HEK293 (cell line): ENCODE data around the gene RPUSD1.
A peak's percentile ranks its signal among the peaks of the same experiment; 100 is the strongest.

ENCODE experiments used
- GLIS1 ChIP-seq: fragments of 450-650 bp; formaldehyde crosslinking; IDR thresholded peaks from 2 replicates; pipeline ENCODE4 v1.5.1; 2016; ENCODE audit warnings: missing biosample characterization, missing genetic modification characterization
- HOXC10 ChIP-seq: sonication (generic); formaldehyde crosslinking; IDR thresholded peaks from 2 replicates; pipeline ENCODE4 v1.8.1; 2023; ENCODE audit warnings: mild to moderate bottlenecking, missing genetic modification reagents
- KLF16 ChIP-seq: fragments of 450-650 bp; formaldehyde crosslinking; IDR thresholded peaks from 2 replicates; pipeline ENCODE4 v1.5.1; 2017; ENCODE audit warnings: missing biosample characterization, missing genetic modification characterization
- KLF8 ChIP-seq: fragments of 450-650 bp; formaldehyde crosslinking; IDR thresholded peaks from 2 replicates; pipeline ENCODE4 v1.5.1; 2016; ENCODE audit warnings: missing biosample characterization, missing genetic modification characterization
- PRDM10 ChIP-seq: fragments of 450-650 bp; formaldehyde crosslinking; IDR thresholded peaks from 2 replicates; pipeline ENCODE4 v1.5.1; 2016; ENCODE audit warnings: missing biosample characterization, missing genetic modification characterization
- PRDM4 ChIP-seq: fragments of 450-650 bp; formaldehyde crosslinking; IDR thresholded peaks from 2 replicates; pipeline ENCODE4 v1.5.1; 2017; ENCODE audit warnings: missing biosample characterization, missing genetic modification characterization
- SALL2 ChIP-seq: fragments of 450-650 bp; formaldehyde crosslinking; IDR thresholded peaks from 2 replicates; pipeline ENCODE4 v1.5.0; 2017; ENCODE audit warnings: missing biosample characterization, mild to moderate bottlenecking, missing genetic modification characterization, borderline replicate concordance
- SP3 ChIP-seq: fragments of 450-650 bp; formaldehyde crosslinking; IDR thresholded peaks from 2 replicates; pipeline ENCODE4 v1.5.1; 2016; ENCODE audit warnings: missing biosample characterization, missing genetic modification characterization
- TCF7L2 ChIP-seq: IDR thresholded peaks from 2 replicates; pipeline ENCODE4 v1.6.1; 2011; ENCODE audit warnings: low read depth, mild to moderate bottlenecking, inconsistent platforms, low read length, moderate library complexity, borderline replicate concordance
- ZBTB7A ChIP-seq: fragments of 450-650 bp; formaldehyde crosslinking; IDR thresholded peaks from 2 replicates; pipeline ENCODE4 v1.5.1; 2016; ENCODE audit warnings: low read depth, missing biosample characterization, missing genetic modification characterization
- ZFP3 ChIP-seq: fragments of 450-650 bp; formaldehyde crosslinking; IDR thresholded peaks from 2 replicates; pipeline ENCODE4 v1.5.1; 2016; ENCODE audit warnings: low read depth, missing biosample characterization, missing genetic modification characterization
- ZIC2 ChIP-seq: fragments of 450-650 bp; formaldehyde crosslinking; IDR thresholded peaks from 2 replicates; pipeline ENCODE4 v1.5.1; 2016; ENCODE audit warnings: missing biosample characterization, missing genetic modification characterization
- ZNF140 ChIP-seq: fragments of 450-650 bp; formaldehyde crosslinking; IDR thresholded peaks from 2 replicates; pipeline ENCODE4 v1.5.1; 2016; ENCODE audit warnings: missing biosample characterization, missing genetic modification characterization
- ZNF174 ChIP-seq: fragments of 450-650 bp; formaldehyde crosslinking; IDR thresholded peaks from 2 replicates; pipeline ENCODE4 v1.5.0; 2017; ENCODE audit warnings: missing biosample characterization, mild to moderate bottlenecking, missing genetic modification characterization
- ZNF18 ChIP-seq: fragments of 450-650 bp; formaldehyde crosslinking; IDR thresholded peaks from 2 replicates; pipeline ENCODE4 v1.5.1; 2016; ENCODE audit warnings: missing biosample characterization, missing genetic modification characterization
- ZNF223 ChIP-seq: fragments of 450-650 bp; formaldehyde crosslinking; IDR thresholded peaks from 2 replicates; pipeline ENCODE4 v1.5.1; 2016; ENCODE audit warnings: missing biosample characterization, missing genetic modification characterization
- ZNF266 ChIP-seq: fragments of 450-650 bp; formaldehyde crosslinking; IDR thresholded peaks from 2 replicates; pipeline ENCODE4 v1.5.1; 2016; ENCODE audit warnings: missing biosample characterization, missing genetic modification characterization, low read depth
- ZNF274 ChIP-seq, 2 experiments: fragments of 200-500 bp in 1 of 2; fragments of 450-650 bp in 1 of 2; sonication (Bioruptor generic) in 1 of 2; formaldehyde crosslinking in 1 of 2; IDR thresholded peaks; 2 replicates each; pipeline versions ENCODE4 v1.5.1 to v1.6.1; 2014 to 2016; ENCODE audit warnings: borderline replicate concordance in 1 of 2, inconsistent platforms in 1 of 2, low read length in 1 of 2, missing biosample characterization in 1 of 2, missing genetic modification characterization in 1 of 2
- ZNF280D ChIP-seq: fragments of 450-650 bp; formaldehyde crosslinking; IDR thresholded peaks from 2 replicates; pipeline ENCODE4 v1.5.1; 2016; ENCODE audit warnings: missing biosample characterization, missing genetic modification characterization
- ZNF37A ChIP-seq: fragments of 450-650 bp; IDR thresholded peaks from 2 replicates; pipeline ENCODE4 v1.5.1; 2018; ENCODE audit warnings: missing biosample characterization, missing genetic modification characterization
- ZNF394 ChIP-seq: fragments of 450-650 bp; formaldehyde crosslinking; IDR thresholded peaks from 2 replicates; pipeline ENCODE4 v1.5.1; 2016; ENCODE audit warnings: missing biosample characterization, missing genetic modification characterization, mild to moderate bottlenecking, moderate library complexity, borderline replicate concordance
- ZNF561 ChIP-seq: fragments of 450-650 bp; IDR thresholded peaks from 2 replicates; pipeline ENCODE4 v1.5.1; 2018; ENCODE audit warnings: missing biosample characterization, missing genetic modification characterization, borderline replicate concordance
- ZNF626 ChIP-seq: fragments of 450-650 bp; sonication (Bioruptor Pico); formaldehyde crosslinking; IDR thresholded peaks from 2 replicates; pipeline ENCODE4 v1.5.1; 2018; ENCODE audit warnings: missing biosample characterization, missing genetic modification characterization, inconsistent platforms
- ZNF645 ChIP-seq: fragments of 450-650 bp; formaldehyde crosslinking; IDR thresholded peaks from 2 replicates; pipeline ENCODE4; 2016; ENCODE audit warnings: missing biosample characterization, missing genetic modification characterization
- ZNF704 ChIP-seq: fragments of 450-650 bp; formaldehyde crosslinking; IDR thresholded peaks from 2 replicates; pipeline ENCODE4 v1.5.1; 2016; ENCODE audit warnings: missing biosample characterization, missing genetic modification characterization
- ZNF776 ChIP-seq: fragments of 450-650 bp; formaldehyde crosslinking; IDR thresholded peaks from 2 replicates; pipeline ENCODE4 v1.5.0; 2017; ENCODE audit warnings: missing biosample characterization, missing genetic modification characterization, borderline replicate concordance

Gene RPUSD1

GRCh38 chr16:788399-789126 is 382 bp upstream of the RPUSD1 start, which contains the start of gene CHTF18 (continued):
- TF ChIP-seq ZNF394 (tag by site-specific recombination), result no peak
- TF ChIP-seq ZIC2, result peak; percentile 29; the same call in 1 of the 2 replicates
- TF ChIP-seq KLF16 (tag by site-specific recombination), result peak; percentile 85; the same call in 1 of the 2 replicates
- no peak for TF ChIP-seq ZNF626 (tag by site-specific recombination)
- TF ChIP-seq PRDM4 (tag by site-specific recombination), result no peak
- TF ChIP-seq ZNF704 (tag by site-specific recombination), result no peak
- no peak for TF ChIP-seq ZNF274 (IDR thresholded peaks at IDR 0.05; ENCODE audit: low read length)
- no peak for TF ChIP-seq ZNF274 (tag by site-specific recombination; IDR thresholded peaks at IDR 0.05; ENCODE audit: borderline replicate concordance)
- TF ChIP-seq ZNF266 (tag by site-specific recombination), result no peak
- no peak for TF ChIP-seq PRDM10
- no peak for TF ChIP-seq ZNF223 (tag by site-specific recombination)
- TF ChIP-seq ZNF174 (tag by site-specific recombination), result no peak
- no peak for TF ChIP-seq SALL2 (tag by site-specific recombination)
- peak; percentile 46; the same call in 1 of the 2 replicates for TF ChIP-seq ZNF561 (tag by site-specific recombination)
- TF ChIP-seq ZBTB7A (tag by site-specific recombination), result no peak; the same call in 1 of the 2 replicates
- TF ChIP-seq ZNF776, result no peak
- TF ChIP-seq GLIS1 (tag by site-specific recombination), result peak; percentile 42
- no peak for TF ChIP-seq ZNF140 (tag by site-specific recombination)
- no peak for TF ChIP-seq ZNF645 (tag by site-specific recombination)
- TF ChIP-seq HOXC10 (CRISPR knock-in tag), result no peak
- TF ChIP-seq SP3 (tag by site-specific recombination), result peak; percentile 69
- TF ChIP-seq ZNF37A (tag by site-specific recombination), result no peak
- TF ChIP-seq KLF8 (tag by site-specific recombination), result peak; percentile 72; the same call in 1 of the 2 replicates
- TF ChIP-seq ZFP3 (tag by site-specific recombination), result no peak
- no peak for TF ChIP-seq TCF7L2
- no peak for TF ChIP-seq ZNF18 (tag by site-specific recombination)
- no peak for TF ChIP-seq ZNF280D (tag by site-specific recombination)
